Measurements from ENCODE around the gene AAGAB.

DNA sequence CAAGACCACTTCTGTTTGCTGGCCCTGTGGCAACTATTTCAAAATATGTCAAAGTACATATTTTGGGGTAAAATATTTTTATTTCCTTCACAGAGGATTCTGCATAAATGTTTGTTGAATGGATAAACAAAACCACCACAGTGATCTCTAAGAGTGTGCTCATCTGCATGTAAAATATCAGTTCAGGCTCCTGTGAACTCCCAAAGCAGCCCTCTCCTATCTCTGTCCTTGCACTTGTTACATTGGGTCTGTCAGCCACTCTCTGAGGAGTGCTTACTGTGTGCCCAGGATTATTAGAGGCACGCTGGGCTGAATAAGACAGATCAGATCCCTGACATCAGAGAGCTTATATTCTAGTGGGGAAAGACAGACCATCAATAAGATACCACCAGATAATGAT is 27.3 kb upstream of the AAGAB start:
- TF ChIP-seq, protein P1, sequence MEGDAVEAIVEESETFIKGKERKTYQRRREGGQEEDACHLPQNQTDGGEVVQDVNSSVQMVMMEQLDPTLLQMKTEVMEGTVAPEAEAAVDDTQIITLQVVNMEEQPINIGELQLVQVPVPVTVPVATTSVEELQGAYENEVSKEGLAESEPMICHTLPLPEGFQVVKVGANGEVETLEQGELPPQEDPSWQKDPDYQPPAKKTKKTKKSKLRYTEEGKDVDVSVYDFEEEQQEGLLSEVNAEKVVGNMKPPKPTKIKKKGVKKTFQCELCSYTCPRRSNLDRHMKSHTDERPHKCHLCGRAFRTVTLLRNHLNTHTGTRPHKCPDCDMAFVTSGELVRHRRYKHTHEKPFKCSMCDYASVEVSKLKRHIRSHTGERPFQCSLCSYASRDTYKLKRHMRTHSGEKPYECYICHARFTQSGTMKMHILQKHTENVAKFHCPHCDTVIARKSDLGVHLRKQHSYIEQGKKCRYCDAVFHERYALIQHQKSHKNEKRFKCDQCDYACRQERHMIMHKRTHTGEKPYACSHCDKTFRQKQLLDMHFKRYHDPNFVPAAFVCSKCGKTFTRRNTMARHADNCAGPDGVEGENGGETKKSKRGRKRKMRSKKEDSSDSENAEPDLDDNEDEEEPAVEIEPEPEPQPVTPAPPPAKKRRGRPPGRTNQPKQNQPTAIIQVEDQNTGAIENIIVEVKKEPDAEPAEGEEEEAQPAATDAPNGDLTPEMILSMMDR (IDR thresholded peaks at IDR 0.05; ENCODE audit: low read depth, low read length), result no peak
- TF ChIP-seq POLR2A (IDR thresholded peaks at IDR 0.05; ENCODE audit: extremely low read depth, insufficient read length), result no peak
- no peak for TF ChIP-seq MYC (IDR thresholded peaks at IDR 0.05; ENCODE audit: low read depth, low read length)
